ENCODE data around the gene NAT16. TPM values are rescaled to one million over a fixed set of nuclear protein-coding genes. Genes with fewer than 3 reads are reported as not detected.

The NAT16 gene
- total RNA-seq, 1 donor from 2014 or later: 0.12 TPM

DNA sequence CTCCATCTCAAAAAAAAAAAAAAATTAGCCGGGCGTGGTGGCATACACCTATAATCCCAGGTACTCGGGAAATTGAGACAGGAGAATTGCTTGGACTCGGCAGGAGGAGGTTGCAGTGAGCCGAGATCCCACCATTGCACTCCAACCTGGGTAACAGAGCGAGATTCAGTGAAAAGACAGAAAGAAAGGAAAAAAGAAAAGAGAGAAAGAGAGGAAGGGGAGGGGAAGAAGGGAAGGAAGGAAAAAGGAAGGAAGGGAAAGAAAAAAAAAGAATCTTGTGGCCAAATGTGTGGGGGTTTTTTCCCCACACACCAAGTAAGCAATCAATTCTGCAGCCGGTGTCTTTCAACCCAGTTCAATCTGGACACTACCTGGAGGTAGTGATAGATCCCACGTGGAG, 9.0 kb upstream of the NAT16 start:
- DNase-seq (ENCODE audit: low read depth): no peak
- TF ChIP-seq, protein P1, sequence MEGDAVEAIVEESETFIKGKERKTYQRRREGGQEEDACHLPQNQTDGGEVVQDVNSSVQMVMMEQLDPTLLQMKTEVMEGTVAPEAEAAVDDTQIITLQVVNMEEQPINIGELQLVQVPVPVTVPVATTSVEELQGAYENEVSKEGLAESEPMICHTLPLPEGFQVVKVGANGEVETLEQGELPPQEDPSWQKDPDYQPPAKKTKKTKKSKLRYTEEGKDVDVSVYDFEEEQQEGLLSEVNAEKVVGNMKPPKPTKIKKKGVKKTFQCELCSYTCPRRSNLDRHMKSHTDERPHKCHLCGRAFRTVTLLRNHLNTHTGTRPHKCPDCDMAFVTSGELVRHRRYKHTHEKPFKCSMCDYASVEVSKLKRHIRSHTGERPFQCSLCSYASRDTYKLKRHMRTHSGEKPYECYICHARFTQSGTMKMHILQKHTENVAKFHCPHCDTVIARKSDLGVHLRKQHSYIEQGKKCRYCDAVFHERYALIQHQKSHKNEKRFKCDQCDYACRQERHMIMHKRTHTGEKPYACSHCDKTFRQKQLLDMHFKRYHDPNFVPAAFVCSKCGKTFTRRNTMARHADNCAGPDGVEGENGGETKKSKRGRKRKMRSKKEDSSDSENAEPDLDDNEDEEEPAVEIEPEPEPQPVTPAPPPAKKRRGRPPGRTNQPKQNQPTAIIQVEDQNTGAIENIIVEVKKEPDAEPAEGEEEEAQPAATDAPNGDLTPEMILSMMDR (conservative IDR thresholded peaks at IDR 0.05; ENCODE audit: low read depth, low read length): no peak
- H3K4me3 ChIP-seq (ENCODE audit: low read depth, low read length): no peak overlapping the region

DNA sequence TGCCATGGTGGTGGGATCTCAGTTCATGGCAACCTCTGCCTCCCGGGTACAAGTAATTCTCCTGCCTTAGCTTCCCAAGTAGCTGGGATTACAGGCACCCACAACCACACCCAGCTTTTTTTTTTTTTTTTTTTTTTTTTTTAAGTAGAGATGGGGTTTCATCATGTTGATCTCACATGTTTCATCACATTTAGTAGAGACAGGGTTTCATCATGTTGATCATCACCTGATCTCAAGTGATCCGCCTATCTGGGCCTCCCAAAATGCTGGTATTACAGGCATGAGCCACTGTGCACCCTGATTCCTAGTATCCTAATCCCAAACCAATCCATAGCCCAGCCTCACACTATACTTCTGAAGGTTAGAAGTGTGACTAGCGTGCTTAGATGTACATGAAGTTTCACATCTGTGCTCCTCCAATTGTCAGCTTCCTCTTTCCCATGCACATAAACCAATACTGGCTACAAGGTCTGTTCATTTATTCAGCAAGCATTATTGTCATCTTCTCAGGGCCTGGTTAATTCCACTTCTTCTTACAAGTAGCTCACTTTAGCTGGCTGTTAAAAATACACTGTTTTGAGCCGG, 6.8 kb upstream of the NAT16 start:
- TF ChIP-seq, protein P1 (conservative IDR thresholded peaks at IDR 0.05; ENCODE audit: low read depth, low read length): no peak
- DNase-seq (ENCODE audit: low read depth): no peak
- no peak overlapping the region for H3K4me3 ChIP-seq (ENCODE audit: low read depth, low read length)

DNA sequence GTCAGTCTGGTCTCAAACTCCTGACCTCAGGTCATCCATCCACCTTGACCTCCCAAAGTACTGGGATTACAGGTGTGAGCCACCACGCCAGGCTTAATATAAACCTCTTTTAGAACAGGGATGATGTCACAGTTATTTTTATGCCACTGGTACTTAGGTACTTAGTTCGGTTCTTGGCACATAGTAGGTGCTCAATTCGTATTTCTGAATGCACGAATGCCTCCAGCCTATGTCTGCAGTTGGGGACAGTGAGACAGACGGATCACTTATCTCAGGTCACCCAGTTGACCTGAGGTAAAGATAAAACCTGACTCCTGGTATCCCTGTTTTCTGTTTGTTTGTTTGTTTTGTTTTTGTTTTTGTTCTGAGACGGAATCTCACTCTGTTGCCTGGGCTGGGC, 6.1 kb upstream of the NAT16 start:
- no peak overlapping the region for H3K4me3 ChIP-seq (ENCODE audit: low read depth, low read length)
- TF ChIP-seq, protein P1 (conservative IDR thresholded peaks at IDR 0.05; ENCODE audit: low read depth, low read length): no peak
- no peak for DNase-seq (ENCODE audit: low read depth)

DNA sequence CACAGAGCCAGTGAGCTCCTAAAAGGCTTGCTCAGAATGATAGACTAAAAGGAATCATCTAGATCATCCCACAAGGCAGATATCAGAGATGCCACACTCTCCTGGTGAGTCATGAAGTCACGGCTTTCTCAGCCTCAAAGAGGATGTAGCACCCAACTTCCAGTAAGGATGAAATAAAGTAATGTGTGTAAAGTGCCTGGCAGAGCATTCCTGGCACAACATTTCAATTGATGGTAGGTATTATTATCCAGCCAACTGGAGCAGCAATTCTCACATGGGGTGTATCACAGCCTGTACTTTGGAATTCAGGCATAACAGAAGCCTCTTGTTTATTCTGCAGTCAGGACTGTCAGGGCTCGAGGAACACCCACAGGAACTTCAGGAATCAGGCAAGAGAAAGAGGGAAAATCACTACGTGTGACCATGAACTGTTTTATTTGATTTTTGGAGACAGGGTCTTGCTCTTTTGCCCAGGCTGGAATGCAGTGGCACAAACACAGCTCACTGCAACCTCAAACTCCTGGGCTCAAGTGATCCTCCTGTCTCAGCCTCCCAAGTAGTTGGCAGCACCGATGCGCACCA, 5.3 kb upstream of the NAT16 start:
- DNase-seq (ENCODE audit: low read depth): peak; percentile 92
- TF ChIP-seq, protein P1 (conservative IDR thresholded peaks at IDR 0.05; ENCODE audit: low read depth, low read length): no peak
- H3K4me3 ChIP-seq (ENCODE audit: low read depth, low read length): no peak overlapping the region

DNA sequence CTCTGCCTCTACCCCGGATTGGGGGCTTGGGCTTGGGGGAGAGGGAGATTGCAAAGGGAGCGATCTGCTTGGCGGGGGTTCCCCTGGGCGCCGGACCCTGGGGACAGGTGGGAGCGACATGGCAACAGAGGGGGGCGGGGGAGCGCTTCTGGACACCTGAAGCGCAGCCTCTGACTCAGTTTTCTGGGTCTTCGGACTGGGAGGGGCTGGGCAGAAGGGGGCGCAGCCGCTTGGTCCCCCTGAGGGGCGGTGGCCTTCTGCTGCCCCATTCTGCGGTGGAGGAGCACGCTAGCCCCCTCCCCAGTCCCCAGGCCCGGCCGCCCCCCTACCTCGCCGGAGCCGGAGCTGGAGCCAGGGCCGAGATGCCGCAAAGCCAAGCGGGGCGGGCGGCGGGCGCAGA, 380 bp downstream of the NAT16 start:
- H3K4me3 ChIP-seq (ENCODE audit: low read depth, low read length): no peak overlapping the region
- TF ChIP-seq, protein P1 (conservative IDR thresholded peaks at IDR 0.05; ENCODE audit: low read depth, low read length): no peak
- DNase-seq (ENCODE audit: low read depth): no peak

DNA sequence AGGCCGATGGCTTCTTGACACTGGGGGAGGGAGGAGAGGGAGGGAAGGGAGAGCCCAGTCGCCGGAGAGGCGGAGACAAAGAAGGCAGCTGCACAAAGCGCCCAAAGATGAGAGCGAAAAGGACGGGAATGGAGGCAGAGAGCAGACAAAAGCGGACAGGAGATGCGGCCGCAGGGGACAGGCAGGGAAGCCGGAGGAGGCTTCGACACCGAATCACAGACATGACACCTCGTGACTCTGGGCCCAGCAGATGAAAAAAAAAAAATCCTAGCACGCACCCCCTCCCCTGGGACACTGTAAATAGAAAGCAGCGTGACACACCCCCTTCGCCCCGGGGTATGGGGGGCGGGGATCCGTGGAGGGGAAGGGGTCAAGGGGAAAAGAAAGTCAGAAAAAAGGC, 976 bp downstream of the NAT16 start:
- no peak overlapping the region for H3K4me3 ChIP-seq (ENCODE audit: low read depth, low read length)
- no peak for DNase-seq (ENCODE audit: low read depth)
- TF ChIP-seq, protein P1 (conservative IDR thresholded peaks at IDR 0.05; ENCODE audit: low read depth, low read length): no peak

DNA sequence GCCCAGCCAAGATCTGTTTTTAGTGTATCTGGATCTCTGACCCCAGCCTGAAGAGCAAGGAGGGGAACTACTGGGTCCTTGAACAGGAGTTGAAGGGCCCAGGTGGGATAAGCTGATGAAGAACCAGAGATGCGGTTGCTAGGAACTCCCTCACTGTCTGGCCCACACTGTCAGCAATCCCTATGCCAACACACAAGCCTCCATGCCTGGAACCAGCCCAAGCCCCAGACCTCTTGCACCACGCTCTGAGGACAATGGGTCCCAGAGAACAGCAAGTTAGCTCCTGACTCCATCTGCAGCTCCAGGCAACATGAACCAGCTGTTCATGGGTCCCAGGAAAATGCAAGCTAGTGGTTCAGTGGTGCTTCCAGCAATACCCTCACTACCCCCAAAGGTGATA, 2.4 kb downstream of the NAT16 start:
- H3K4me3 ChIP-seq (ENCODE audit: low read depth, low read length): no peak overlapping the region
- TF ChIP-seq, protein P1 (conservative IDR thresholded peaks at IDR 0.05; ENCODE audit: low read depth, low read length): no peak
- no peak for DNase-seq (ENCODE audit: low read depth)
